ENCODE measurements around the gene CHCHD2. TPM values are rescaled to one million over a fixed set of nuclear protein-coding genes. Genes with fewer than 3 reads are reported as not detected.

Gene CHCHD2
- total and polyA plus RNA-seq, 2 of the 13 experiments (the other 11 are each of a cell fraction or from before 2014, with no cell fraction given): 330 to 572 TPM

DNA sequence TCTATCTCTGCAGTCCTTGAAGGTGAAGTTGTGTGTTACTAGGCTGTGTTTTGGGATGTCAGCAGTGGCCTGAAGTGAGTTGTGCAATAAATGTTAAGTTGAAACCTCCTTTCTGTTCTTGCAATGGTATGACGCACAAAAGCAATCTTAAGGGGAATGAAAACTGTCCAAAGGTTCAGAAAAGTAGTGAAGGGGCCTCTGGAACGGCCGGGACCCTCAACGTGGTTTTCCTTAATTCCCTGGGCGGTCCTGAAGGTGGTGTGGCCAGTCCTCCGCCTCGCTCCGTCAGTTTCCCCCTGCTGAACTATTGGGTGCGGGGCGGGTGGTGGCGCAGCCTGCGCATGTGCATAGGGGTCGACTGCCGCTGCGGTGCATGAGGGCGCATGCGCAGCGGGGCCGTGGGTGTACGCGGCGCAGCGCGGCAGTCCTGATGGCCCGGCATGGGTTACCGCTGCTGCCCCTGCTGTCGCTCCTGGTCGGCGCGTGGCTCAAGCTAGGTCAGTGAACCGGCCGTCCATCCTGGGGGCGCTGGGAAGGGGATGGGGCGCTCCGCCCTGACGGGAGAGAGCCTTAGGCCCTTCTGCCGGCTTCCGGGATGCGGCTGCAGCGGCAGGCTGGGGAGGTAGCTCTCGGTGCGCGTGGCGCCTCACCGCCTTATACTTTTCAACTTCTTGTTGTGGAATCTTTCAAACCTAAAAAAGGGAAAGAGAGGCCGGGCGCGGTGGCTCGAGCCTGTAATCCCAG lies 42.2 kb downstream of the CHCHD2 start, which contains the start of gene SUMF2 (continued):
- no peak for TF ChIP-seq RFX5 (IDR thresholded peaks at IDR 0.05; ENCODE audit: low read depth, low read length)
- TF ChIP-seq ZNF776 (CRISPR knock-in tag; IDR thresholded peaks at IDR 0.05): peak; percentile 67; the same call in 1 of the 2 replicates
- TF ChIP-seq HDAC6 (IDR thresholded peaks at IDR 0.05; ENCODE audit: low read depth, low read length): no peak
- no peak for TF ChIP-seq ZNF543 (CRISPR knock-in tag; IDR thresholded peaks at IDR 0.05)
- 0 out of 2 replicates have a peak, but pooled peaks have one; percentile 16 for TF ChIP-seq ZNF180 (CRISPR knock-in tag; IDR thresholded peaks at IDR 0.05; ENCODE audit: borderline replicate concordance, low read depth)
- peak; percentile 33; the same call in 1 of the 2 replicates for TF ChIP-seq ZNF556 (CRISPR knock-in tag; IDR thresholded peaks at IDR 0.05; ENCODE audit: borderline replicate concordance)
- no peak for TF ChIP-seq ZSCAN29 (CRISPR knock-in tag; conservative IDR thresholded peaks at IDR 0.05)
- no peak for TF ChIP-seq ZNF235 (CRISPR knock-in tag; IDR thresholded peaks at IDR 0.05; ENCODE audit: borderline replicate concordance)
- peak; percentile 92 for TF ChIP-seq ZNF441 (CRISPR knock-in tag; IDR thresholded peaks at IDR 0.05; ENCODE audit: borderline replicate concordance)
- TF ChIP-seq, protein P1, sequence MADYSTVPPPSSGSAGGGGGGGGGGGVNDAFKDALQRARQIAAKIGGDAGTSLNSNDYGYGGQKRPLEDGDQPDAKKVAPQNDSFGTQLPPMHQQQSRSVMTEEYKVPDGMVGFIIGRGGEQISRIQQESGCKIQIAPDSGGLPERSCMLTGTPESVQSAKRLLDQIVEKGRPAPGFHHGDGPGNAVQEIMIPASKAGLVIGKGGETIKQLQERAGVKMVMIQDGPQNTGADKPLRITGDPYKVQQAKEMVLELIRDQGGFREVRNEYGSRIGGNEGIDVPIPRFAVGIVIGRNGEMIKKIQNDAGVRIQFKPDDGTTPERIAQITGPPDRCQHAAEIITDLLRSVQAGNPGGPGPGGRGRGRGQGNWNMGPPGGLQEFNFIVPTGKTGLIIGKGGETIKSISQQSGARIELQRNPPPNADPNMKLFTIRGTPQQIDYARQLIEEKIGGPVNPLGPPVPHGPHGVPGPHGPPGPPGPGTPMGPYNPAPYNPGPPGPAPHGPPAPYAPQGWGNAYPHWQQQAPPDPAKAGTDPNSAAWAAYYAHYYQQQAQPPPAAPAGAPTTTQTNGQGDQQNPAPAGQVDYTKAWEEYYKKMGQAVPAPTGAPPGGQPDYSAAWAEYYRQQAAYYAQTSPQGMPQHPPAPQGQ (CRISPR knock-in tag; IDR thresholded peaks at IDR 0.05; ENCODE audit: borderline replicate concordance): peak; percentile 50; the same call in 1 of the 2 replicates
- peak; percentile 63 for TF ChIP-seq YY1 (IDR thresholded peaks at IDR 0.05; ENCODE audit: insufficient read depth, insufficient replicate concordance, low read depth, low read length)
- no peak for TF ChIP-seq TRIM24 (CRISPR knock-in tag; IDR thresholded peaks at IDR 0.05)
- no peak for TF ChIP-seq ZNF530 (CRISPR knock-in tag; IDR thresholded peaks at IDR 0.05; ENCODE audit: low read depth)
- TF ChIP-seq PRDM15 (CRISPR knock-in tag; IDR thresholded peaks at IDR 0.05): 0 out of 2 replicates have a peak, but pooled peaks have one; percentile 59
- no peak for TF ChIP-seq KDM6A (CRISPR knock-in tag; IDR thresholded peaks at IDR 0.05; ENCODE audit: low read depth)
- no peak; the same call in 1 of the 2 replicates for TF ChIP-seq CREBL2 (CRISPR knock-in tag; IDR thresholded peaks at IDR 0.05; ENCODE audit: borderline replicate concordance)
- no peak for TF ChIP-seq FOXK2 (IDR thresholded peaks at IDR 0.05)
- TF ChIP-seq TRAFD1 (CRISPR knock-in tag; IDR thresholded peaks at IDR 0.05; ENCODE audit: borderline replicate concordance): no peak
- TF ChIP-seq NCOA5 (CRISPR knock-in tag; IDR thresholded peaks at IDR 0.05): no peak
- no peak for TF ChIP-seq THAP11 (CRISPR knock-in tag; IDR thresholded peaks at IDR 0.05)
- no peak; the same call in 1 of the 2 replicates for TF ChIP-seq ATF2 (CRISPR knock-in tag; IDR thresholded peaks at IDR 0.05)

Measured in HepG2 (cell line).